ENCODE data around the gene ATP8A1.
"Not testable (repeated sequence)": the region's sequence is repeated elsewhere in the genome, so short reads cannot be mapped to it uniquely, and the experiment has no call there.

Gene ATP8A1

DNA sequence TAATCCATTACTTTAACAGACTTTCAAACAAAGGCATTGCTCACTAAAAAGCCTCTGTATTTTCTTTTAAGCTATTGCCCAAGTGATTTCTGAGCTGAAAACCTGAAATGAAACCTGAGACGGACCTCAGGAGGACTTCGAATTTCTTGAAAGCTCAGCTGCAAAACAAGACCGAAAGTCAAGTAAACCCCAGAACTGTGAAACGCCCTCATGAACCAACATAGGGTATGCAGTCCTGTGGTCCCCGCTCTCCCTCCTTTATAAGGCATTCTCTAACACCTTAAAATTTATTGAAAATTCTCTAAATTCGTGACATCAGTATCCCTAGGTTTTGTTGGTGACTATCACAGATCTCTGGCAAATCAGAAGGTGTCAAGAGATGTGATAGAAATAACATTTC, 167.8 kb downstream of the ATP8A1 start:
- Histone ChIP-seq H3K9me3 (ENCODE audit: low read length) (no peaks in the 10 kb centered on the region), H3K36me3 (ENCODE audit: insufficient read depth, low read length) (no peaks in the 10 kb centered on the region), H3K9ac (ENCODE audit: low read length) (no peak overlapping the region), H3K4me3 (ENCODE audit: low read depth in 1 of 2, low read length in 2 of 2) (no peak overlapping the region), H3K27me3 (ENCODE audit: control insufficient read depth in 1 of 2, insufficient read depth in 2 of 2, low read length in 2 of 2) (no peaks in the 10 kb centered on the region), H3K4me1 (ENCODE audit: insufficient read depth, low read length) (no peaks in the 10 kb centered on the region), H3K27ac (ENCODE audit: low read depth, low read length) (no peak overlapping the region)

DNA sequence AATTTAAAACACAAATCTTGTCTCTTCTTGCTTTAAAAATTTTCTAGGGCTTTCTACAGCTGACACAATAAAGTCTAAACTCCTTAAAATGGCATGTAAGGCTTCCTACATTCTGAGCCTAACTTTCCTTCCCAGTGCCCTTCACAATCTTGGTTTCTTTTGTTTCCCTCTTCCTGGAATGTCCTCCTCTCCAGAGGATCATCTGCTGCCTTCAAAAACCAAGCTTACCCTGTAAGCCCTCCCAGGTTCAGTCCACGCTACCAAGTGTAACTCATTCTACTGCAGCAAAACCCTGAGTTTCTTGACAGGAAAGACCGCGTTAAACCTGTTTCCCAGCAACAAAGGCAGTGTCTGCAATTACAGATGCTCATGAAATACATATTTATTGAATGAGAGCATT, 168.4 kb downstream of the ATP8A1 start:
- Histone ChIP-seq H3K4me3 (ENCODE audit: low read depth in 1 of 2, low read length in 2 of 2) (no peak overlapping the region), H3K27ac (ENCODE audit: low read depth, low read length) (no peak overlapping the region), H3K9ac (ENCODE audit: low read length) (no peak overlapping the region), H3K36me3 (ENCODE audit: insufficient read depth, low read length) (no peaks in the 10 kb centered on the region), H3K4me1 (ENCODE audit: insufficient read depth, low read length) (no peaks in the 10 kb centered on the region), H3K9me3 (ENCODE audit: low read length) (no peaks in the 10 kb centered on the region), H3K27me3 (ENCODE audit: control insufficient read depth in 1 of 2, insufficient read depth in 2 of 2, low read length in 2 of 2) (no peaks in the 10 kb centered on the region)

DNA sequence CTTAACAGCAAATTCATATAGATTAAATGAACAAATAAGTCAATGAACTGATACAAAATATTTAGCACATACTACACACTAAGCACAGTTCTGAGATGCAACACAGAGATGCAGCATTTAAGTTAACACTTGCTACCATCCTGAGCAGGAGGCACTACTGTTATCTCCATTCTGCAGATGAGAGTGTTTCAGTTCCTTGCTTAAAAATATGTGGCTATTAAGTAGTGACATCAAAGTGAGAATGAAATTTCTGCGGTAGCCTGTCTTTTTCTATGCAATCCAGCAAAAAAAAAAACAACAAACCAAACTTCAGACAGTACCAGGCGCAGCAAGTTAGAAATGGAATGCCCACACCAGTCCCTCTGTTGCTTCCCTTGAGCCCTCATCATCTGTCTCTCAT, 168.8 kb downstream of the ATP8A1 start:
- Histone ChIP-seq H3K27me3 (ENCODE audit: control insufficient read depth in 1 of 2, insufficient read depth in 2 of 2, low read length in 2 of 2) (no peaks in the 10 kb centered on the region), H3K4me1 (ENCODE audit: insufficient read depth, low read length) (no peaks in the 10 kb centered on the region), H3K9me3 (ENCODE audit: low read length) (no peaks in the 10 kb centered on the region), H3K36me3 (ENCODE audit: insufficient read depth, low read length) (no peaks in the 10 kb centered on the region), H3K27ac (ENCODE audit: low read depth, low read length) (no peak overlapping the region), H3K9ac (ENCODE audit: low read length) (no peak overlapping the region), H3K4me3 (ENCODE audit: low read depth in 1 of 2, low read length in 2 of 2) (no peak overlapping the region)

DNA sequence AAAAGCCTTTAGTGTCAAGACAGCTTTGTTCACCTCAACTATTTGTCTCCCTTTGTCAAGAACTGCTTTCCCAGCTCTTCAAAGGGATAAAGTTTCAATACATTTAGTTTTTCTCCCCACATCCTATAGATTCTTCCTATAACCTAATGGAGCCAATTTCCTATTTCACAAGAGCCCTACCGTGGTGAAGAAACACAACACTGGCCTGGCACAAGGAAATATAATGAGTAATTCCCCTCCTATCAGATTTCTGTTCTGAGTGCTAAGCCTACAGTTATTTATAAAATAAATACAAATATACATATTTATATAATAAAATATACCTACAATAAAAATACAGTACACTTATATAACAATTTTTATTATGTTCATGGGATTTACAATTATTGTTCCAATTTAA, 169.7 kb downstream of the ATP8A1 start:
- Histone ChIP-seq H3K27me3 (ENCODE audit: control insufficient read depth in 1 of 2, insufficient read depth in 2 of 2, low read length in 2 of 2) (no peaks in the 10 kb centered on the region), H3K4me3 (ENCODE audit: low read depth in 1 of 2, low read length in 2 of 2) (no peak overlapping the region), H3K4me1 (ENCODE audit: insufficient read depth, low read length) (no peaks in the 10 kb centered on the region)

DNA sequence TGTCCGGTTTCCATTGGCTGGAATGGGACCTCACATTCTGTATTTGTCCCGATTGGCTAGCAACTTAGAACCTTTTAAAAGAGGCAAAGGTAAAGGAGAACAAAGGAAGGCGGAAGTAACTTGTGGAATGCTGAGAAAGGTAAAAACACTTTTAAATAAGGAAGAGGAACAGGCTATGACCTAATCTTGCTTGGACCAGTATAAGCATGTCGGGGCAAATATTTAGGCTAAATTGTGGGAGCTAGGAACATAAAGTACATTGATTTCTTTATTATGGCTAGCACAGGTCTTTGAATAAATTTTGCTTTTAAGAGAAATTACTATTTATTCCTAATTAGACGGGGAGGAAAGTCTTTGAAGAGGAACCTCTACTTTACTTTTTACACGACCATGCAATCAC, 170.7 kb downstream of the ATP8A1 start:
- H3K9ac ChIP-seq (ENCODE audit: low read length); H3K9me3 ChIP-seq (ENCODE audit: low read length); H3K4me1 ChIP-seq (ENCODE audit: insufficient read depth, low read length); H3K4me3 ChIP-seq (ENCODE audit: low read depth in 1 of 2, low read length in 2 of 2); H3K36me3 ChIP-seq (ENCODE audit: insufficient read depth, low read length); H3K27me3 ChIP-seq (ENCODE audit: control insufficient read depth in 1 of 2, insufficient read depth in 2 of 2, low read length in 2 of 2); H3K27ac ChIP-seq (ENCODE audit: low read depth, low read length): not testable (repeated sequence)

More for the DNA sequence above, 169.7 kb downstream of the ATP8A1 start:
- Histone ChIP-seq H3K36me3 (ENCODE audit: insufficient read depth, low read length) (no peaks in the 10 kb centered on the region), H3K9ac (ENCODE audit: low read length) (no peak overlapping the region), H3K9me3 (ENCODE audit: low read length) (no peaks in the 10 kb centered on the region), H3K27ac (ENCODE audit: low read depth, low read length) (no peak overlapping the region)

DNA sequence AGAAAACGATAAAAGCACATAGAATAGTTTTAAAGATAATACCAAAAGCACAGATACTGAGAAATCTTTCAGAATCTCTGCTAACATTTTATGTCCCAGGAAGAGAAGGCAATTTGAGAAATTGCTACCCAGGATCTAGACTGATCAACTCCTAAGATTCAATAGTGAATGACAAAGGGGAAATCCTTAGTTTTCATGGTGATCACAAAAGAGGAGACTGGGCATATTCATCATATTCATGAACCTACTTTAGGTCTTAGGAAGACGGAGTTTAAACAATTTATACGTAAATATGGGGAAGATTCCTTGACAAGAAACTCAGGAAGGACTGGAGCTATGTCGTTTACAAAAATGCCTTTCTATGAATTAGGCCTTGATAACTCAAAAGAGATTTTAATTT, 172.3 kb downstream of the ATP8A1 start:
- H3K4me1 ChIP-seq (ENCODE audit: insufficient read depth, low read length): no peaks in the 10 kb centered on the region
- no peaks in the 10 kb centered on the region for H3K36me3 ChIP-seq (ENCODE audit: insufficient read depth, low read length)
- H3K4me3 ChIP-seq (ENCODE audit: low read depth in 1 of 2, low read length in 2 of 2): no peak overlapping the region
- no peak overlapping the region for H3K27ac ChIP-seq (ENCODE audit: low read depth, low read length)
- no peaks in the 10 kb centered on the region for H3K9me3 ChIP-seq (ENCODE audit: low read length)
- H3K9ac ChIP-seq (ENCODE audit: low read length): no peak overlapping the region
- H3K27me3 ChIP-seq (ENCODE audit: control insufficient read depth in 1 of 2, insufficient read depth in 2 of 2, low read length in 2 of 2): no peaks in the 10 kb centered on the region

DNA sequence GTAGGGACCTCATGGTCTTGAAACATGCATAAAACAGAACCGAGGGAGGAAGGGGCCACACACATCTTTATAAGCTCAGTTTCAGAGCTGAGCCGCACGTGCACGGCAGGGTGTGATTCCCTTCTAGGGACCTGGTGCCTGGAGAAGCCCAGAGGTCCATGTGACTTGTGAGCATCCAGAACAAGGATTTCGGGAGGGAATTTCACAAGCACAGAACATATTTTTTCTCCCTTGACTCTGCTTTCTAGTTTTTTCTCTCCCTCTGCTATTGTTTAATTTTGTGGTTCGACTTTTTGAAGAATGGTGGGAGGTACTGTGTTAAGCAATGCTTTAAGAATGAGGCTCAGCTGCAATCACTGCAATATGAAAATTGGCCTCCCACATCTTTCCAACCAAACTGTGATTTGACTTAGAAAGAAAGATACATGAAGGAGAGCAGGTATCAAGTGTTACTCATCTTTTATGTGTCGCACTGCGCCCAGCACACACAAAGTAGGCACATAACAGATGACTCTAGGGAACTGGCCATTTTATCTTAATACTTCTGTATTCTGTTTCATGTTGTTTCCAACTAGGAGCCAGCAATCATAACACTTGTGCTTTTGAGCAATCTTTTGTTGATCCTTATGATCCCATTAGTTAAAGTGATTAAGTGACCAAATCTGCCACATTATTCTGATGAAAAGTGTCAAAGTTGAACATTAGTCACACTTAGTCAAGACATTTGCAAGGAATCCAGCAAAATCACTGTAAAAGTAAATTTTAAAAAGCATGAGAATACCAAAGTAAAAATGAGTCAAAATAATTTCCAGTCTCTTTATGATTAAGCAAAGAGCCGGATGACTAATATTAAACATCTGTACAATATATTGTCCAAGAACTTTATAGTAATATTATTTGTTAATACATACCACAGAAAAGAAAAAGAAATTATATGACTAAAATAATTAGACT, 173.2 kb downstream of the ATP8A1 start:
- Histone ChIP-seq H3K36me3 (ENCODE audit: insufficient read depth, low read length) (no peaks in the 10 kb centered on the region), H3K4me3 (ENCODE audit: low read depth in 1 of 2, low read length in 2 of 2) (no peak overlapping the region), H3K27me3 (ENCODE audit: control insufficient read depth in 1 of 2, insufficient read depth in 2 of 2, low read length in 2 of 2) (no peaks in the 10 kb centered on the region), H3K9ac (ENCODE audit: low read length) (no peak overlapping the region), H3K9me3 (ENCODE audit: low read length) (no peaks in the 10 kb centered on the region), H3K4me1 (ENCODE audit: insufficient read depth, low read length) (no peaks in the 10 kb centered on the region), H3K27ac (ENCODE audit: low read depth, low read length) (no peak overlapping the region)

DNA sequence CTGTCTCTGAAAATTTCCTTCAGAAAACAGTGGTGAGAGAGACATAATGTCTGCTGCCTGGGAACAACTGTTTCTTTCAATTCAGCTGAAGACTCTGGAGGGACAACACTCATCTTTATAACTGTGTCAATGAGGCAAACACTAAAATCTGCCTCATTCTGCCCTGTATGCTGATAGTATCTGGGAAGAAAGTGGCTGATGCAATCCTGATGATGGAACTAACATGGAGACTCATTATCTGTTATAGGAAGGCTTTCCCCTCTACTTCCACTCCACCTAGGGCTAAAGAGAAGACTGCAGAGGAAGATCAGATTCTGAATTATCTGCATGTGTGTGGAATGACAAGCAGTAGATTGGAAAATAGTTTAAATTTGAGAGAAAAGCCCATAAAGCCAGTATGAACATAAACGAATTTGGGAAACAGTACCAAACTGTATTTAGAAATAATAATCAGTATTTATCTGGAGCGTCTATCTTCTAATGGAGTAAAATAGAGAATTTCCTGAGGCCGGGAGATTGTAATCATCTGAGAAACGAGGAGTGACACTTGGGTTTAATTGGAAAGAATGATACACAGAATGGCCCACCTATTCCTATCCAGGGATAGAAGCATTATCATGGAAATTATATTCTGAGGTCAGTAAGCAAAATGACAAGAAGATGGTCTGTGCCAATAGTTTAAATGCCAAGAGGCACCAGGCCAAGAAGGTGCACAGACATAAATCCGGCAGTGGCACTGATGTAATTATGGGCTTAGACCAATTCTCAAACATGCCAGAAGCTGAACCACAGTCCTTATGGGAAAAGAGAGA, 174.2 kb downstream of the ATP8A1 start:
- no peaks in the 10 kb centered on the region for H3K36me3 ChIP-seq (ENCODE audit: insufficient read depth, low read length)
- no peak overlapping the region for H3K4me3 ChIP-seq (ENCODE audit: low read depth in 1 of 2, low read length in 2 of 2)
- H3K4me1 ChIP-seq (ENCODE audit: insufficient read depth, low read length): no peaks in the 10 kb centered on the region
- no peak overlapping the region for H3K27ac ChIP-seq (ENCODE audit: low read depth, low read length)
- H3K27me3 ChIP-seq (ENCODE audit: control insufficient read depth in 1 of 2, insufficient read depth in 2 of 2, low read length in 2 of 2): no peaks in the 10 kb centered on the region
- H3K9me3 ChIP-seq (ENCODE audit: low read length): no peaks in the 10 kb centered on the region
- H3K9ac ChIP-seq (ENCODE audit: low read length): no peak overlapping the region

DNA sequence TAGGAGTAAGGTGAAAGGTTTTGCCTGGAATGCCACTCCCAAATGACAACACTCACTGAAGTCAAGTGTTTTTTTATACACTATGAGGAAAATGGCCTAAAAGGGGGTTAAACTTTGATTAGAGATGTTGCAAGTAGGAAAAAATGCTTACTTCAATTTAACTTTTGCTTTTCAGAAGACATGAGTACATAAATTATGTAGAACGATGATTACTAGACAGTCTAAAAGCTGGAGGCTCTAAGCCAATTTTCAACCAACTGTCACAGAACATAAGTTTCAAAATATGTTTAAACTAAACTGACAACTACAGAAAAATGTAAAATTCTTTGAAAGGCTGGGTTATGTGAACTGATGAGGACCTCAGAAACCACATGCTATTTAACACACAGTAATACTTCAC, 176.2 kb downstream of the ATP8A1 start:
- H3K4me1 ChIP-seq (ENCODE audit: insufficient read depth, low read length): no peaks in the 10 kb centered on the region
- H3K9me3 ChIP-seq (ENCODE audit: low read length): no peaks in the 10 kb centered on the region
- H3K27me3 ChIP-seq (ENCODE audit: control insufficient read depth in 1 of 2, insufficient read depth in 2 of 2, low read length in 2 of 2): no peaks in the 10 kb centered on the region
- H3K4me3 ChIP-seq (ENCODE audit: low read depth in 1 of 2, low read length in 2 of 2): no peak overlapping the region
- H3K36me3 ChIP-seq (ENCODE audit: insufficient read depth, low read length): no peaks in the 10 kb centered on the region
- no peak overlapping the region for H3K9ac ChIP-seq (ENCODE audit: low read length)
- H3K27ac ChIP-seq (ENCODE audit: low read depth, low read length): no peak overlapping the region

DNA sequence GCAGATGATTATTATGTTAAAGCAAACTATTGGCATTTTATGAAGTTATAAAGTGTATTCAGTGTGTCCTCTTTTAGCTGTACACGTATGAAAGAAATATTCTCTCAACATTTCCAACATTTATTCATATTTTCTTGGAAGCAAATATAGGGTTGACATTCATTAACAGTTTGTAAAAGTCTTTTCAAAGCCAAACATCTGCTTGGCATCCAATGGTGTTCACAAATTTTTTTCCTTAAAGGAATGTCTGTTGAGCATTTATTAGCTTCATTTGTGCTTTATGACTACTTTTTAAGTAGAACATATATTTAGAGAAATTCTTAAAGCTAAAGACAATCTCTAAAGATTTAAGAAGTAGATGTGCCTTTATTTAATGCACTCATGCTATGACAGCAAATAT, 176.6 kb downstream of the ATP8A1 start:
- no peak overlapping the region for H3K9ac ChIP-seq (ENCODE audit: low read length)
- no peak overlapping the region for H3K27ac ChIP-seq (ENCODE audit: low read depth, low read length)
- no peak overlapping the region for H3K4me3 ChIP-seq (ENCODE audit: low read depth in 1 of 2, low read length in 2 of 2)
- no peaks in the 10 kb centered on the region for H3K27me3 ChIP-seq (ENCODE audit: control insufficient read depth in 1 of 2, insufficient read depth in 2 of 2, low read length in 2 of 2)
- no peaks in the 10 kb centered on the region for H3K9me3 ChIP-seq (ENCODE audit: low read length)
- no peaks in the 10 kb centered on the region for H3K4me1 ChIP-seq (ENCODE audit: insufficient read depth, low read length)
- no peaks in the 10 kb centered on the region for H3K36me3 ChIP-seq (ENCODE audit: insufficient read depth, low read length)

DNA sequence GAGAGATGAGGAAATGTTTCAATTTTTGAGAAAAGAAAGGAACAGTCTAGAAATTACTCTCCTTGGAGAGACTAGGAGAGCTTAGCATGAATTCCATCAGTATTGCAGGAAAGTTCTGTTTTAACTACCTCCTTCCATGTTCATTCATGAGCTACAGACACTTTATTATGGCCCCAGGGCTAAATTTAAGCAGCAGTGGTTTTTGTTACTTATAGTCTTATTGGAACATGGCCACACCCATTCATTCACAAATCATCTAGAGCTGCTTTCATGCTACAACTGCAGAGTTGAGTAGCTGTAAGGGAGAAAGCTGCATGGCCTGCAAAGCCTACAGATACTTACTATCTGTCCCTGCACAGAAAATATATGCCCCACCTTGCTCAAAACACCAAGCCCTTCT, 178.0 kb downstream of the ATP8A1 start:
- H3K9ac ChIP-seq (ENCODE audit: low read length): no peak overlapping the region
- no peaks in the 10 kb centered on the region for H3K9me3 ChIP-seq (ENCODE audit: low read length)
- no peaks in the 10 kb centered on the region for H3K4me1 ChIP-seq (ENCODE audit: insufficient read depth, low read length)
- no peaks in the 10 kb centered on the region for H3K27me3 ChIP-seq (ENCODE audit: control insufficient read depth in 1 of 2, insufficient read depth in 2 of 2, low read length in 2 of 2)
- no peaks in the 10 kb centered on the region for H3K36me3 ChIP-seq (ENCODE audit: insufficient read depth, low read length)
- H3K27ac ChIP-seq (ENCODE audit: low read depth, low read length): no peak overlapping the region
- no peak overlapping the region for H3K4me3 ChIP-seq (ENCODE audit: low read depth in 1 of 2, low read length in 2 of 2)

Data from muscle layer of colon (tissue), 2 donors.